CD4-positive, alpha-beta T cell treated with Interleukin-21 for 1 hour (primary cell): ENCODE data around the gene HUNK.

ENCODE experiments used
- DNase-seq: peaks from one replicate; pipeline ENCODE4 v3.0.0-alpha.2; 2020

HUNK gene

DNA sequence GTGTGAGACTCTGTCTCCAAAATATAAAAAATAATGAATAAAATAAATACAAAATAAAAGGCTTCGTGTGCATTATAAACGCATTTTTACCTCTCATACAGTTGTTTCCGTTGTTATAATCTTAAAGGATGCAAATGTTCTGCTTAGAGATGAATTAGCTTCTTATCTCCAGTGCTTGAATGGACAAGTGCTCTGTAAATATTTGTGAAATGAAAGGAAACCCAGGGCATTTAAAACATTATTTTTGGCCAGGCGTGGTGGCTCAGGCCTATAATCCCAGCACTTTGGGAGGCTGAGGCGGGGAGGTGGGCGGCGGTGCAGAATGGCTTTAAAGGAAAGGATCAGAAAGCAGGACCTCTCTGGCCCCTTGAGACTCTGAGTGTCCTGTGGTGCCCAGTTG is 94.5 kb downstream of the HUNK start:
- DNase-seq: no peak

DNA sequence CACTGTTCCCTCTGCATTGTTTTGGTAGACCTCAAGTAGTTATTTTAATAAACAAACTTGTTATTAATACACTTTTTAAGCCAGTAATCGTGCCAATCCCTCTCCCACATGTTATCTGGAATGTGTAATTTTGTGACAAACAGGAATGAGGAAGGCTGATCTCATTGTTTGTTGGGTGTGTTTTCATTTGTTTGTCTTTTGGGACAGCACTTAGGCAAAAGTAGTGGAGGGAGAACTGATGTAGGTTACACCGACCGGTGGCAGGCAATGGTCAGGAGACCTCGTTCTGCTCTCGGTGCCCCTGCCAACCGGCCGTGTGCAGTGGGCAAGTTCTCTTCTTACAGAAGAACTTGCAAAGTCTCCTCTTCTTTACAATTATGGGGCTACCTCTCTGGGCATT is 99.8 kb downstream of the HUNK start:
- no peak for DNase-seq

DNA sequence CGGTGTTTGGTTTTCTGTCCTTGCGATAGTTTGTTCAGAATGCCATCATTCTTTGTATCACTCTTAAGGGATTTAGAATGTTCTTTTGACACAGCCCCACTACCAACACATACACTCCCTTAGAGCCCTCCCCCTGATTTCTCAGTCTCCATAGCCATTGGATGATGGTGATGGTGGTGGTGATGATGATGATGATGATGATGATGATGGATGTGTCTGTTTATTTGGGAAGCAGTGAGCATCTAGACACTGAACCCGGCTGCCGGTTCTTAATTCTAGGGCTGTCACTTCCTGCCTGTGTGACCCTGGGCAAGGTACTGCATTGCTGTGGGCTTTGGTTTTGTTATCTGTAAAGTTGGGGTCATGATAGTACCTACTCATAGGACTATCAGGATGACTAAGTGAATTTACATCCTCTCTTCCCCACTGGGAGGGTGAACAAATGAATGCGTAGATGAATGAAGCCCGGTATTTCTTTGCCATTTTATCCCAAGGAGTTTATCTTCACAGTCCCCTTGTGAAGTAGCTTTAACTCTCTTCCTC is 100.7 kb downstream of the HUNK start:
- DNase-seq: no peak

DNA sequence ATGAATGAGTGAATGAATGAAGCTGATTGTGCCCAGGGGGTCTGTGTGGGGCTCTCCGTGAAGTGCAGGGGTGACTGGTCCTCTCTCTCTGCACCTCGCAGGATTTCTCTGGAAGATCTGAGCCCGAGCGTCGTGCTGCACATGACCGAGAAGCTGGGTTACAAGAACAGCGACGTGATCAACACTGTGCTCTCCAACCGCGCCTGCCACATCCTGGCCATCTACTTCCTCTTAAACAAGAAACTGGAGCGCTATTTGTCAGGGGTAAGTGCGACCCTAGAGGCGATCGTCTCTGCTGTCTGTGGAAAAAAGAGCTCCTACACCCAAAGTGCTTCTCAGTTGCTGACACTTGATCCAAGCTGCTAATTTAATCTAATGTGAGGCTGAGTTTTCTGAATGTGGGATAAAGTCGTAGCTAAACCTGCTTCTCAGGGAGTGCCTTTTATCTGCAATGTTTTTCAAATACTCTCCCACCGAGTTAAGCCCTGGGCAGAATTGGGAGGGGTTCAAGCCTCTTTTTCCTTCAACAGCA is 101.7 kb downstream of the HUNK start:
- peak; percentile 40 for DNase-seq

DNA sequence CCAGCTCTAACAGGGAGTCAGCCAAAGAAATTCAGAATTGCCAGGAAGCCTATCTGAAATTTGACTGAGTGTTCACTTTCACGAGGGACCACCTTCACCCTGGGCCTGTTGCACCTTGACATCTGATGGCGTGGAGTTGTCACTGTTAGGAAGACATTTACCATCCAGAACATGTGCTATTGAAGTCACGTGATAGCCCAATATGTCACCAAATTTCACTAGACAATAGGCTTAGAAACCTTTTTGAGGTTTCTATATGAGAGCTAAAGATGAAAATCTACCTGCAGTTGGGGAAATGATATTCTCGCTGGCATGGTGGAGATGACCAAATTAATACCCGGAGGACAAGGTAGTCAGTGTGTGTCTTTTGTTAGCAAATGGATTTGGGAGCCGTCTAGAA is 102.7 kb downstream of the HUNK start:
- no peak for DNase-seq

DNA sequence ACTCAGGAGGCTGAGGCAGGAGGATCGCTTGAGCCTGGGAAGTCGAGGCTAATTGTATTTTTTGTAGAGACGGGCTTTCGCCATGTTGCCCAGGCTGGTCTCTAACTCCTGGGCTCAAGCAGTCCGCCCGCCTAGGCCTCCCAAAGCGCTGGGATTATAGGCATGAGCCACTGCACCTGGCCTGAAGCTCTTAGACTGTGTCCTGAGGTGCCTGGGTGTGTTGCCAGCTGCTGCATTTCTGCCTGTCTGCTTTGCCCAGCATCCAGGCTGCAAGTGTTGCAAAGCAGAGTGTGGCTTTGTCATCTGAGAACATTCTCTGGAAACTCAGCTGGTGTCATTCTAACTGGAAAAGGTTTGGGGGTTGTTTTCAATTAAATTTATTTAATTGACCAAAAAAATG is 105.0 kb downstream of the HUNK start:
- DNase-seq: no peak

DNA sequence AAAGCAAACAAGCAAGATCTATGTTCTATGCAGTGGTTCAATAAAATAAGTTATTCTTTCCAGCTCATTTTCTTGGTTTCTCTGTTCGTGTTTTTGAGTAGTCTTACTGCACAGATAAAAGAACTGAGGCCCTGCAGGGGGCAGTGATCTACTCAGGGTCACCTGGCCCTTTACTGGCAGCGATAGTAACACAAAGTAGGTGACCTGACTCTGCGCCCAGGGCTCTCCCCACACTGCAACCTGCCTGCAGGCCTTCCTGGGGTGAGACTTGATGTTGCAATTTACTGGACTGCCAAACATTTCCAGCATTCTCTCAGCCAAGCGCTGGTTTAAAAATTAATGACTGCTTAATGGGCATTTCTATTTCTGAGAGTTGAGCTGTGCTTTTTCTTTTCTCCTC is 110.3 kb downstream of the HUNK start:
- DNase-seq: no peak

DNA sequence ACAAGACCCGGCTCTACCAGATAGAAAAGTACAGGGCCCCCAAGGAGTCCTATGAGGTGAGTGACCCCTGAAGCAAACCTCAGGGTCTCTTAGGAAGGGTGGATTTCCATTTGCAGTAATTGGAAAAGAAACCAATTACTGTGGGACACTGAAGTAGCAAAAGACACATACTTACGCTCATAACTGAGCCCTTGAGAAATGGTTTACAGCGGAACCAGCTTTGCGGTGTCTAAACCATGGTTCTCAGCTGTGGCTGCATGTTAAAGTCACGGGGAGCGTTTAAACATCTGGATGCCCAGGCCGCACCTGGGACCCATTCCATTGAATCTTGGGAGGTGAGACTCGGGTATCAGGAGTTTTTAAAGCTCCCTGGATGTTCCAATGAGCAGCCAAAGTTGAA is 110.7 kb downstream of the HUNK start:
- DNase-seq: no peak

DNA sequence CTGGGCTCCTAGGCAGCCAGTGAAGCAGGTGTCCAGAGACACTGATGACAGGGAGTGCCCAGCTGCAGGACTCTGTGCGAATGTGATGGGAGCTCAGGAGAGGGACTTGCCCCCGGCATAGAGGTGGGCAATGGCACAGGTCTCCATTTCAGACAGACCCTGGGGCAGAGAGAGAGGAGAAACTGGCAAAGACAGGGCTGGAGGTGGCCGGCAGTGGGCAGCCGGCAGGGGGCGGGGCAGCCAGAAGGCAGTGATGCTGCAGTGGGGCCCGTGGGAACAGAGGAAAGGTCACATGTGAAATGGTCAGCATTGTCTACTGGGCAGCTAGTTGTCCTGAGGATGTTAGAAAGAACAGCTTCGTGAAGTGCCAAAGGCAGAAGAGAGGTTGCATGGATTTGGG is 112.6 kb downstream of the HUNK start:
- DNase-seq: no peak

DNA sequence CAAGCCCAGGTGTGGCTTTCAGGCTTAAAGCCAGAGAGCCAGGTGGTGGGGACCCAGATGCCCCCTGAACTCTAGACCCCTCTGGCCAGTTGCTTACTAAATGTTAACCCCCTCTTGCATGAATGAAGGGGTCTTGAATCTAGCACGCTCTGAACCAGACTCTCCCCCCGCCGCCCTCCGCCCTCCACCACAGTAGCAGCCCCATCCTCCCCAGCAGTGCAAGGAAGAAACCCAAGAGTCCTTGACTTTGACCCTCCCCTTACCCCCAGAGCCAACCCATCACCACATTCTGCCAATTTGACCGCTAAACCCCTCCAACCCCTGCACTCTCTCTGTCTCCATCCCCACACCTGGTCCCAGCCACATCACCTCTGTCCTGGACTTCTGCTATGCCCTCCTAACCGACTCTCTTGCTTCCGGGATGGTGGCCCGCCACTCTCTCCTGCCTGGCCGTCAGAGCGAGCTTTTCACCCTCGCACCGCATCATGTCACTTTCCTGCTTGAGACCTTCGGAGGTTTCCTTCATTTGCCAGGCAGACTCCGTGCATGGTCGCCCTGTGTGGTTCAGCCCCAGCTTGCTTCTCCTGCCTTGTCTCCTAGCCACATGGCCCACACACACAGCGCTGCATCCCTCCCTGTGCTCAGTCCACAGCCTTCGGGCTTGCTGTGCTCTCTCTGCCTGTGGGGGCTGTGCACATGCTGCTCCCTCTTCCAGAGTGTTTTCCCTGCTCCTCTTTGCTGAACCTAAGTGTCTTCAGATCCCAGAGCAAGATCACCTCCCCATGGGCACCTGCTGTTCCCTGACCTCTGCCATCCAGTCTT is 113.4 kb downstream of the HUNK start:
- no peak for DNase-seq

DNA sequence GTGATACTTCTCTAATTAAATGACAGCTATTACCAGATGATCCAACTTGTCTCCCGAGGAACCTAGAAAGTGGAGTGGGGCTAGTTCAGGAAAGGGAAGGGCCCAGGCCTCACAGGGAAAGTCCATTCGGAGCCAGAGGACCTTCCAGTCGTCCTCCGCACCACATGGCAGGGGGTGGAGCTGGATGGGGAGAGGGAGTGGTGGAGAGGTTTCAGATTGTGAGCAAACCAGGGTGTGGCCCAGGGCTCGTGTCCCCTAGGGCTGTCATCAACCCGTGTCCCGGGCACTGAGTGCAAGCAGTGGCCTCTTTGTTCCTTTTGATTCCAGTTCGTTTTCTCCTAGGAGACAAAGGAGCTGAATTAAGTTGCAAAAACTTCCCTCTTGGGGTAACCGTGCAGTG is 114.9 kb downstream of the HUNK start:
- no peak for DNase-seq

DNA sequence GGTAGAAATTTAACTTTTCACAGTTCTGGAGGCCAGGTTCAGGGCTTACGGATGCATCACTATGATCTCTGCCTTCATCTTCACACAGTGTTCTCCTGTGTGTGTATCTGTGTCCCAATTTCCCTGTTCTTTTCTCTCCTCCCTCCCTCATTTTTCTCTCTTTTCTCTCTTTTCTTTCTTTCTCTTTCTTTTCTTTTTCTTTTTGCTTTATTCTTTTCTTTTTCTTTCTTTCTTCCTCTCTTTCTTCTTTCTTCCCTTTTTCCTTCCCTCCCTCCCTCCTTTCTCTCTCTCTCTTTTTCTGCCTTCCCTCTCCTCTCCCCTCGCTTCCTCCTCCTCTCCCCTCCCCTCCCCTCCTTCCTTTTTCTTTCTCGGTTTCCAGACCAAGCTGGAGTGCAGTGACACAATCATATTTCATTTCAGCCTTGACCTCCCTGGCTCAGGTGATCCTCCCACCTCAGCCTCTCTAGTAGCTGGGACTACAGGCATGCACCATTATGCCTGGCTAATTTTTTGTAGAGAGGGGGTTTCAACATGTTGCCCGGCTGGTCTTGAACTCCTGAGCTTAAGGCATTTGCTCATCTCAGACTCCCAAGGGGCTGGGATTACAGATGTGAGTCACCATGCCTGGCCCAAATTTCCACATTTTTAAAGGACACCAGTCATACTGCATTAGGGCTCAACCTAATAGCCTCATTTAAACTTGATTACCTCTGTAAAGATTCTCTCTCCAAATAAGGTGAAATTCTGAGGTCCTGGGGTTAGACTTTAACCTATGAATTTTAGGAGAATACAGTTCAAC is 115.9 kb downstream of the HUNK start:
- DNase-seq: no peak

DNA sequence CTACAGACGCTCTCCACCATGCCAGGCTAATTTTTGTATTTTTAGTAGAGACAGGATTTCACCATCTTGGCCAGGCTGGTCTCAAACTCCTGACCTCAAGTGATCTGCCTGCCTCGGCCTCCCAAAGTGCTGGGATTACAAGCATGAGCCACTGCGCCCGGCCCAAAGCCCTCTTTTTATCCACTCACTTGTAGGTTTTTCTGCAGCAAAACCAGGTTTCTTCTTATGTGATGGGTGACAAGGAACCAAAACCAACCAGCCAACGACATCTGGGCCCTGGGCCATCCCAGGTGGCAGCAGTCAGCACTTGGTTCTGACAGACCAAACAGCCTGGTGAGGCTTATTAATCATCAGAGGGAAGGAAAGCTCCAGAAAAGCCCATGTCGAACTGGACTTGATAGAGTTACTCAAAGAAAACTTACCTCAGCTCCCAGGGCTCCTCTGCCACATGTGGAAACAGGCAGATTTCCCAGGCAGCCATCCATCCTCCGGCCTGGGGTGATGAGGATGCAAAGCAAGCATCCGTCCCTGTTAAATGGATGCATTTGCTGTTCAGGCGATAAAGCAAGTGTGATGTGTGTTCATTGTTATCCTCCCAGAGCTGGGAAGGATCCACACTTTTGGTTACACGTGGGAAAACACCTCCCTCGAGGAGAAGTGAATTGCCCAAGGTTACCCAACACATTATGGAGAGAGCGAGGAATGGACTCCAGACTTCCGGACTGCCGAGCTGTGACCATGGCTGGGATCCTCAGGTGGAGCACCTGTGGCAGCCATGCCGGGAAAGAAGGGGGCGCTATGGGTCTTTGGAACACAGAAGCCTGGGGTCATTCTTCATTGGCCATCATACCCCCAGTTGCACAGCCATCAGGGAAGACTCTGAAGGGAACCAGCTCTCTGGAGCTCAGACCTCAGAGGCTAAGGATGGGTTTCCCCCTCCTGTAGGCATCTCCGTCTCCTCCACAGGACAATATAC is 118.8 kb downstream of the HUNK start:
- DNase-seq: no peak

DNA sequence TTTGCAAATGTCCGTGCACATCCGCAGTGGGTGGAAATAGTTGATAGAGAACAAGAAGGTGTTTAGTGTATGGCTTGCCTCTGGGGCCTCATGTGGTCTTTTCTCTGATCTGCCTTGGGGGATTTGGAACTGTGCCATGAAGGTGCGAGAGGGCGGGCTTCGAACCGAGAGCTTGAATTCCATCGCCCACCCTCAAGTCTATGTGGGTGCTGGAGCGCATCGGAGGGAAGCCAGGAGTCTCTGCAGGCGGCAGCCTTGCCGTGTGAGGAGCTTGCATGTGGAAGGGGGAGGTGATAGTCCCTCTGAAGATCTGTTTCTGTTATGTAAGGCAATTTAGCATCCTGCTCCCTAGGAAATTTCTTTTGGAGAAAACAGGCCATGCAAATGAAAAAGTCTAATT is 119.6 kb downstream of the HUNK start:
- no peak for DNase-seq

DNA sequence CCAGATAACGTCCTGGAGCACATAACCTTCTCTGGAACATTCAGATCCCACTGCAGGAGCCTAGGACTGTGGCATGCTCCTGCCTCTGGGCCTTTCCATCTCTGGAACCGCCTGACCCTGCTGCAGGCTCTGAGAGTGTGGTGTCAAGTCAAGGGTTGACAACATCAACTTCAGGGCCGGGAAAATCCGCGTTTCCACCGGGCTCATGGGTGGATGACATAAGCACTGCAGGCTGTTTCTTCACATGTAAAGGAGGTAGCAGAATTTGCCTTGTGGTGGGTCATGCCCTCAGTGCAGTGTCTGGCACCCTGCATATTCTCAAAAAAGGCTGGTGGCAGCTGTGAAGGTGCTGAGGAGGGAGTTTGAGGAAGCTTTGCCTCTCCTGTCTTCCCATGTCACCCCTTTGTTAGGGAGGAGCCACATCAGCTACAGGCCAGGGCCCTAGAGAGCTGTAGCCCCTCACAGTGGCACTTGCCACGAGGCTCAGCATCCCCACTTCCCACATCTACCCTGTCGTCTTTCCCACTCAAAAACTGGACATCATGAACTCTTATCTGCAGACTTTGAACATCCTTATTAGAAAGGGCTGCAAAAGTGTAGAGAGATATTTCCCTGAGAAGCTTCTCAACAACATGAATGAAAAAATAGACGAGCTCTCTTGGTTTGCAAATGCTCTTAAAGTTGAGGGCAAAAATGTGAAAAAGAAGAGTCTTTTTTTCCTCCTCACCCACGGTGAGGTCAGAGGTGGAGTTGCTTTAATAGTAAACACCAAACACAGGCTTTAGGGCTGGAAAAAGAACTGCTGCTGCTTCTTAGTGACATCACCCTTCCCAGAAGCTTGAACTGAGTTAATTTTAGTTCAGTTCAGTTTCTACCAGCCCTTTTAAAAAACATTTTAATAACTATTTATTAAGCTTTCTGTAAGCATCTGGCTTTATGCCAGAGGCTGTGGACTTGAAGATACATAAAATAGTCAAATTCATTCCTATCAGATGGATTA is 121.3 kb downstream of the HUNK start:
- DNase-seq: no peak

DNA sequence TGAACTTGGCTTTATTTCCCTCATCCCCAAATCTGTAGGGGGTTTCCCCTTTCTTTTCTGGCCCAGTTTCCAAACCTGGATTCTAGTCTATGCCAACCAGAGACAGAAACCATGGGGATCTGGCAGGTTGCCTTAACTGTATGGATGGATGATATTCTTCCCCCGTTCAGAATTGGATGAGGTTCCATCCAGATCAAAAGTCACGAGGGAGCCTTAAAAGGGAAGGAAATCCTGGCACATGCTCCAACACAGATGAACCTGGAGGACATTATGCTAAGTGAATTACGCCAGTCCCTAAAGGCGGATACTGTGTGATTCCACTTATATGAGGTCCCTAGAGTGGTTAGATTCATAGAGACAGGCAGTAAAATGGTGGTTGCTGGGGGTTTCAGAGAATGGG is 124.4 kb downstream of the HUNK start:
- DNase-seq: no peak

DNA sequence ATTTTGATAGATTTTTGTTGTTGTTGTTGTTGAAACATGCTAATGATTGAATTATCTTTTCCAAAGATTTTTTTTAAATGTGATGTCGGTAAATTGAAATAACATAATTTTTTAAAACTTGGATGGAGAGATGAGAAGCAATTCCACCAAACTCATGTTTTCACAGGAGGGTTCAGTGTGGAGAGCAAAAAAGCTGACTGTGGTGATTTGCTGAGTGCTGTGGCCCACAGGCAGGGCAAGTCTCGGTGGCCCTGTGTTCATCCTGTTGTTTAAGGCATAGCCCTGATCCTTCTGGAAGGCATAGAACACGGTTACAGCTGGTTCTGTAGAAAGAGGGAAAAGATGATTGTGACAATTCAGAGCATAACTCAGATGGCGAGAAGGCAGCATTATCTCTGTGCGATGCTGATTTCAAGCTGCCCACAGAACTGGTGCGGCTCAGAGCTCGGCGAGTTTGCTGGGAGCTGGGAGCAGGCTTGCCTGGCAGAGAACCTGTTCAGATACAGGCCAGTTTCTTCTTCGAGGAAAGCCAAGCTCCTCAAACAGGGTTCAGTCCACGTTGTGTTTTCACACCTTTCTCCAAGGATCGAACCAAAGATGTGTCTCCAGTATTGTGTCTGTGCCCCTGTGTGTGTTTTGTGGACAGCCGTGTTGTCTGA is 127.1 kb downstream of the HUNK start:
- DNase-seq: no peak

DNA sequence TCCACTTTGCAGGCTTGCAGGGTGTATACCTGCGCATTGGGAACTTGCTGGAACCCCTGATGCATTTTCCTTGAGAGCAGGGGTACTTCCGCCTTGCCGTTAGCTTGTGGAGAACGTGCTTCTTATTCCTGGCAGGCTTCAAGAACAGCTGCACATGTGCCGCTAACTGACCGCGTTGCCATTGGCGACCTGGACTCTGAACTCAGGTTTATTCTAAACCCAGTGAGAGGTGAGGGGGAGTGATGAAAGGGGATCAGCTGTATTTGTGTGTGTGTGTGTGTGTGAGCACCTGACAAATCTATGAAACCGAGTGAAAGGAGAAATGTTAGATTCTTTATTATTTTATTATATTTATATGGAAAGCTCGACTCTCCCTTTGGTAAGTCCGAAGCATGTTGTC is 128.6 kb downstream of the HUNK start:
- DNase-seq: no peak

DNA sequence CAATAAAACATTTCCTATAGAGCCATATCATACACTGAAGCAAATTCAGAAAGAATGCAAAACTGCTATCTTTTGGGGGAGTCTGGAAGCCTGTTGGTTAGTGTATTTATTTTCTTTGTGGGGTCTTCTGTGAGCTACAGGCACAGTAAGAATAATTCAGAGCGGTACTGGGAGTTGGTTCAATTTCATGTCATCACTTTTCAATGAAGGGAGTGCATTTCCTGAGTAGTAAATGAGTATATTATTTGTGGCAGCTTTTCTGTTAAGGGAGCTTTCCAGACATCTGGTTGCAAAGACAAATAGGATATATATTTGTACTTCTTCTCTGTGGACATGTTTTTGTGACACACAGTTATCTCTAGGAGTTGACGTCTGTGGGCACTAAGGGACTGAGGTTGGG is 130.6 kb downstream of the HUNK start:
- no peak for DNase-seq

DNA sequence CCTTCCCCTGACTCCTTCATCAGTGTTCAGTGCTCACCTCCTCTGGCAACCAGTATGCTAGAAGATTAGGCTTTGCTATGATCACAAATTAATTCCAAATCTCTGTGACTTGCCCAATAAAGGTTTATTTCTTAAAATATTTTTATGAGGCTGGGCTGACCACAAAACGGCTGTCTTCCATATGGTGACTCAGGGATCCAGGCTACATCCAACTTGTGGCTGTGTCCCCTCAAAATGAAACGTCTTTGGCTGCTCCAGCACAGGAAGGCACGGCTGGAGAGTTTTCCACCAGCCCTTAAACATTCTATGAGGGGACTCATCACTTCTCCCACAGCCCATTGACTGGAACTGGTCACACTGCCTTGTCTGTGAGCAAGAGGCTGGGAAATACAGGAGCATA is 131.5 kb downstream of the HUNK start:
- no peak for DNase-seq

DNA sequence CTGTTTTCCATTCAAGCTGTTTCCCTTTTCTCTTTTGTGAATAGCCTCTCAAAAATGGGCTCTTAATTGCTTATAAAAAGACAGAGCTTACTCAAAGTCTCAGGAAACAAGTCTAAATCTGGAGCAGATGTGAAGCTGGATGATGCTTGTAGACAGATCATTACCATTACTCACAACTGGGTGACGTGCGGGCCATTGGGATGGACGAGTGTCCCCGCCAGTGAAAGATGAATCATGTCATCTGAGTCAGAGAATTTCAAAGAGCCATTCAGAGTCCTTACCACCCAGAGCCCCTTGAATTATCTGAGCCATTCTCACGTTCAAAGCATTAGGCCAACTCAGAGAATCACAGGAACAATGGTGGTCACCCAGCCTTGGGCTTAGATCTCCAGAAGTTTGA is 134.6 kb downstream of the HUNK start:
- DNase-seq: no peak
